ENCODE data around the gene SLC25A53. TPM values are rescaled to one million over a fixed set of nuclear protein-coding genes. Genes with fewer than 3 reads are reported as not detected.
"Not testable (repeated sequence)": the region's sequence is repeated elsewhere in the genome, so short reads cannot be mapped to it uniquely, and the experiment has no call there.

The SLC25A53 gene
- total and polyA plus RNA-seq, 2 donors (not counting 1 experiment from before 2014, with no cell fraction given) = 10.3 to 20.7 TPM

DNA sequence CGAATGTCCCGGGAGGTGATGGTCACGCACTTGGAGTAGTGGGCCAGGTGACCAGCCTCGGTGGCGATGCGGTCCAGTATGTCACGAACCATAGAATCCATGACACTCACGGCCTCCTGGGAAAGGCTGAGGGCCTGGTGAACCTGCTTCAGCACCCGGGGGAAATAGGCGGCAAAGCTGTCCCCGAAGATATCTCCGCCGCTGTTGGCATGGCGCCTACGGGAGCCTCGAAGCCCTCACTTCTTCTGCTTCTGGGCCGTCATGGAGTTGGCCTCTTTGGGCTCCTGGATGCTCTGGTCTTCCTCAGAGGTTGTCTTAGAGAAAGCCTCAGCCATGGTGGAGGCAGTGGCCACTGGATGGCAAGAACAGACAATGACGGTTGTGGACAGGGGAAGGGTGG is 94.2 kb downstream of the SLC25A53 start:
- H3K36me3 ChIP-seq (replicated peaks in 1 of 2; ENCODE audit: control extremely low read depth in 1 of 2, control insufficient read depth in 1 of 2, extremely low read depth in 1 of 2, insufficient read depth in 2 of 2, low read length in 1 of 2); H3K9me3 ChIP-seq (ENCODE audit: control extremely low read depth in 1 of 3, control insufficient read depth in 2 of 3, insufficient read depth in 1 of 3, low read length in 2 of 3); H3K79me2 ChIP-seq (ENCODE audit: control insufficient read depth, insufficient read depth, low read length); ATAC-seq (ENCODE audit: low read depth); POLR2A ChIA-PET; H3K9ac ChIP-seq (ENCODE audit: low read length); H3K27me3 ChIP-seq (replicated peaks in 1 of 4; ENCODE audit: control extremely low read depth in 1 of 4, control insufficient read depth in 3 of 4, insufficient read depth in 4 of 4, low read length in 3 of 4); H3K4me3 ChIP-seq (ENCODE audit: control extremely low read depth in 1 of 5, extremely low read depth in 1 of 5, insufficient read depth in 1 of 5, low read depth in 2 of 5, low read length in 4 of 5); H3K4me1 ChIP-seq (ENCODE audit: control insufficient read depth in 2 of 2, insufficient read depth in 2 of 2, low read length in 2 of 2); H3K27ac ChIP-seq (ENCODE audit: low read length in 2 of 2); H3K4me1 Mint-ChIP-seq; H2AFZ ChIP-seq (ENCODE audit: insufficient read depth, low read depth, low read length, poor library complexity, severe bottlenecking); intact Hi-C loops (cut with micrococcal nuclease); DNase-seq; H3K9me3 Mint-ChIP-seq (ENCODE audit: insufficient read depth); H3K27me3 Mint-ChIP-seq; CTCF ChIA-PET; H3K4me3 Mint-ChIP-seq; H3K4me2 ChIP-seq (replicated peaks; ENCODE audit: low read depth, low read length, poor library complexity, severe bottlenecking); H3K27ac Mint-ChIP-seq; H4K20me1 ChIP-seq (ENCODE audit: control insufficient read depth, insufficient read depth, low read length, poor library complexity, severe bottlenecking): not testable (repeated sequence)
- no CpG with 5 or more reads among the region's 18 CpGs for WGBS (ENCODE audit: insufficient coverage)

DNA sequence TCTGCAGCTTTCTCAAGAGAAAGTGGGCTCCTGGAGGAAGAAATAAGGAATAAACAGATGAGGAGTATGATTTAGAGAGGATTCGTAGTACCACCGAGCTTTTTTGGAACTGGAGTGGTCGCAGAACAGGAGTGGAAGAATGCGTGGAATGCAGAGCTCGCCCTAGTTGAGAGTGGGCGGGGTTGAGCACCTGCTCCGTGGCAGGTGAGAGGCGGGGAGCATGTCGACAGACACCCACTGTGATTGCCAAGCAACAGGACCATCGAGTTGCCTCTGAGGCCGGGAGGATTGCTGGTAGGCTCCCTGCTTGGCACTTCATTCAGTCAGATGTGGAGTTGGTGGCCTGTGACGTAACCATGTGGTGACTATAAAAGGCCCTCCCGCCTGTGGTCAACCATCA is 101.9 kb downstream of the SLC25A53 start:
- intact Hi-C loops (cut with micrococcal nuclease); H3K4me3 Mint-ChIP-seq; H3K4me3 ChIP-seq (ENCODE audit: control extremely low read depth in 1 of 5, extremely low read depth in 1 of 5, insufficient read depth in 1 of 5, low read depth in 2 of 5, low read length in 4 of 5); H3K27ac Mint-ChIP-seq; H3K36me3 ChIP-seq (replicated peaks in 1 of 2; ENCODE audit: control extremely low read depth in 1 of 2, control insufficient read depth in 1 of 2, extremely low read depth in 1 of 2, insufficient read depth in 2 of 2, low read length in 1 of 2); ATAC-seq (ENCODE audit: low read depth); DNase-seq; H3K4me1 ChIP-seq (ENCODE audit: control insufficient read depth in 2 of 2, insufficient read depth in 2 of 2, low read length in 2 of 2); H4K20me1 ChIP-seq (ENCODE audit: control insufficient read depth, insufficient read depth, low read length, poor library complexity, severe bottlenecking); POLR2A ChIA-PET; H3K9me3 ChIP-seq (ENCODE audit: control extremely low read depth in 1 of 3, control insufficient read depth in 2 of 3, insufficient read depth in 1 of 3, low read length in 2 of 3); CTCF ChIA-PET; H3K9ac ChIP-seq (ENCODE audit: low read length); H3K4me1 Mint-ChIP-seq; H3K9me3 Mint-ChIP-seq (ENCODE audit: insufficient read depth); H3K27me3 Mint-ChIP-seq; H3K79me2 ChIP-seq (ENCODE audit: control insufficient read depth, insufficient read depth, low read length); H3K4me2 ChIP-seq (replicated peaks; ENCODE audit: low read depth, low read length, poor library complexity, severe bottlenecking); H3K27ac ChIP-seq (ENCODE audit: low read length in 2 of 2); H3K27me3 ChIP-seq (replicated peaks in 1 of 4; ENCODE audit: control extremely low read depth in 1 of 4, control insufficient read depth in 3 of 4, insufficient read depth in 4 of 4, low read length in 3 of 4); H2AFZ ChIP-seq (ENCODE audit: insufficient read depth, low read depth, low read length, poor library complexity, severe bottlenecking): not testable (repeated sequence)
- WGBS (ENCODE audit: insufficient coverage) = no CpG with 5 or more reads among the region's 13 CpGs

Other genes with a start within 250 kb of the SLC25A53 start
- 8.6 and 9.0 TPM in 2 replicates for gene TMSB15B, start 194.4 kb downstream of the SLC25A53 start, total RNA-seq
- gene TMSB15B, start 194.4 kb downstream of the SLC25A53 start, polyA plus RNA-seq = 5.5 and 7.6 TPM in 2 replicates
- gene H2BW1, start 143.3 kb downstream of the SLC25A53 start, total RNA-seq = not detected in 2 replicates
- not detected in 2 replicates for gene H2BW1, start 143.3 kb downstream of the SLC25A53 start, polyA plus RNA-seq
- not detected in 2 replicates for gene H2BW2, start 117.1 kb downstream of the SLC25A53 start, total RNA-seq
- gene H2BW2, start 117.1 kb downstream of the SLC25A53 start, polyA plus RNA-seq = not detected in 2 replicates
- gene TMSB15C, start 80.8 kb downstream of the SLC25A53 start, total RNA-seq = 4.5 and 5.4 TPM in 2 replicates
- gene TMSB15C, start 80.8 kb downstream of the SLC25A53 start, polyA plus RNA-seq = 1.1 and 1.4 TPM in 2 replicates
- 15.1 and 16.9 TPM in 2 replicates for gene ZCCHC18, start 44.5 kb downstream of the SLC25A53 start, total RNA-seq
- 13.5 and 28.2 TPM in 2 replicates for gene ZCCHC18, start 44.5 kb downstream of the SLC25A53 start, polyA plus RNA-seq
- gene FAM199X, start 9.4 kb upstream of the SLC25A53 start, total RNA-seq = 19.2 and 20.2 TPM in 2 replicates
- 3.6 and 6.2 TPM in 2 replicates for gene FAM199X, start 9.4 kb upstream of the SLC25A53 start, polyA plus RNA-seq
- not detected in 2 replicates for gene ESX1, start 97.9 kb upstream of the SLC25A53 start, total RNA-seq
- not detected in 2 replicates for gene ESX1, start 97.9 kb upstream of the SLC25A53 start, polyA plus RNA-seq